NCI-H1436 treated with DMSO at 0.1 percent for 48 hours (cell line): ENCODE measurements around the gene HECW1.
"Not testable (repeated sequence)": the region's sequence is repeated elsewhere in the genome, so short reads cannot be mapped to it uniquely, and the experiment has no call there.

Experiments
- DNase-seq: peaks from one replicate; lab custom pipeline; 2025; lab: John Stamatoyannopoulos, UW

HECW1 gene

GRCh38 chr7:43112459-43112940 is at the start of gene HECW1:
TSS of gene HECW1 (plus strand) at chr7:43112647. CDS start at chr7:43243906, 131,259 bp downstream.
- DNase-seq = no peak

DNA sequence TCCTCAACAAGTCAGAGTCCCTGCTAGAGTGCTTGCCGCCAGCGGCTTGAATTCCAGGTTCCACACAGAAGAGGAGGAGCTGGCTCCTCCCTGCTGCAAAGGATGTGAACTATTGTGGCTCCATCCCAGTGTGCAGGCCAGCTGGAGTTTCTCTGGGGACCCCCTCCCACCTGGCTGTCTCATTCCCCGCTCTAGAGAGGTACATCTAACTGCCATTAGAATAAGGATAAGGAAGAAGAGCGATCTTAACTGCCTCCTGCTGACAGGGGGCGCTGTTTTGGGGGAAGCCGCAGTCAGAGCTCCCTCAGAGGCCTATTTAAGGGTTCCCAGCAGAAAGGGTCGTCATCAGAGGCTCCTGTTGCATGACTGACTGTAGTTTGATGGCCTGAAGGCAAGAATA is 40.8 kb upstream of the HECW1 start:
- no peak for DNase-seq

- DNase-seq = no peak
These were observed 39.9 kb upstream of the HECW1 start for GRCh38 chr7:43072530-43072929.

DNA sequence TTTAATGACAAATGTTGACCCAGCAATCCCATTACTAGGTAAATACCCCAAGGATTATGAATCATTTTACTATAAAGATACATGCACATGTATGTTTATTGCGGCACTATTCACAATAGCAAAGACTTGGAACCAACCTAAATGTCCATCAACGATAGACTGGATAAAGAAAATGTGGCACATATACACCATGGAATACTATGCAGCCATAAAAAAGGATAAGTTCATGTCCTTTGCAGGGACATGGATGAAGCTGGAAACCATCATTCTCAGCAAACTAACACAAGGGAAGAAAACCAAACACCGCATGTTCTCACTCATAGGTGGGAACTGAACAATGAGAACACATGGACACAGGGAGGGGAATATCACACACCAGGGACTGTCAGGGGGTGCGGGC is 38.6 kb upstream of the HECW1 start:
- DNase-seq = not testable (repeated sequence)

DNA sequence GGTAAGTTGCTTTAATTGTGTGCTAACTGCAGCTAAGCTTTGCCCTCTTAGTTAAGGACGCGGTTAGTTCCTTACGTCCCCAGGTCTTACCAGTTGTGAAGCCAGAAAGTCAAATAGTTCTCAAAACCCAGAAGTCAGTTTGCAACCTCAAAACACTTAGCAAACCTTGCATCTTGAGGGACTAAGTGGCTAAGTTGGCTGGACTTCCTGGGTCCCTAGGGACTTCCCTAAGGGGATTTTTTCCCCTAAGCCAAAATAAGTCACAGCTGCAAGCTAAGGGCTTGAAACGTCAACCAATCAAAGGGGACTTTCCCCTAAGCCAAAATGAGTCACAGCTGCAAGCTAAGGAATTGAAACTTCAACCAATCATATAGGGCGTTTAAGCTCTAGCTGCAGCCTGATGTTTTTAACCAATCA is 36.2 kb upstream of the HECW1 start:
- DNase-seq = no peak

DNA sequence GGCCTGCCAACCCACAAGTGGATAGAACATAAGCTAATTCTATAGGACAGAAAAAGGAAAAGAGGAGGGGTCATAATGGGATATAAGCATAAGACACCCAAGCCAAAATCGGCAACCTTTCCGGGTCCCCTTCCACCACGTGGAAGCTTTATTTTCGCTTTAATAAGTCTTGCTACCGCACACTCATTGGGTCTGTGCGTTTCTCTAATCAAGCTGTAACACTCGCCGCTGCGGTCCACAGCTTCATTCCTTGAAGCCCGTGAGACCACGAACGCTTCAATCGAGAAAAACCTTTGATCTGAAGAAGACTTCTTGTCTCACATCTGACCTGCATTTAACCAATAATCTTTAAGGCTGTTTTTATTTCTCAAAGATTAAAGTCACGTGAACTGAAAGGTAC is 35.8 kb upstream of the HECW1 start:
- DNase-seq = no peak

DNA sequence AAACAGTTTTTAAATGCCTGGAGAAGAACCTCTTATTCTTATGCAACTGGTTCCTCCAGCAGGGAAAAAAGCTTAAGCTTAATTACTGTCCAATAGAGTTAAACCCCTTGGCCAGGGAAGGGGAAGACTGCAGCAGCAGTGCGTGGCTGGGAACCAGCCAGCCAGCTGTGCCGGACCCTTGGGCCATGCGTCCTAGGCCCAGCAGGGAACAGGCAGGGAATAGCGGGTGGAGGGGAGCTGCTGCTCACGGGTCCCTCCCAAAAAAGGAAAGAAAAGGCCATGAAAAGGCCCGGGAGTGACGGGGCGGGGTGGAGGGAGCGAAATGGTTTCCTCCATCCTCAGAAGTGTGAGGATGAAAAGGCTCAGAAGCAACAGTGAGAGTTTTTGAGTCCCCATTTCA is 35.2 kb upstream of the HECW1 start:
- no peak for DNase-seq

- no peak for DNase-seq
These were observed 34.6 kb upstream of the HECW1 start for GRCh38 chr7:43077732-43078391.

GRCh38 chr7:43078794-43079193 is 33.7 kb upstream of the HECW1 start:
- no peak for DNase-seq

- no peak for DNase-seq
These were observed 30.8 kb upstream of the HECW1 start for GRCh38 chr7:43081603-43082002.

- no peak for DNase-seq
These were observed 29.3 kb upstream of the HECW1 start for GRCh38 chr7:43083106-43083505.

DNA sequence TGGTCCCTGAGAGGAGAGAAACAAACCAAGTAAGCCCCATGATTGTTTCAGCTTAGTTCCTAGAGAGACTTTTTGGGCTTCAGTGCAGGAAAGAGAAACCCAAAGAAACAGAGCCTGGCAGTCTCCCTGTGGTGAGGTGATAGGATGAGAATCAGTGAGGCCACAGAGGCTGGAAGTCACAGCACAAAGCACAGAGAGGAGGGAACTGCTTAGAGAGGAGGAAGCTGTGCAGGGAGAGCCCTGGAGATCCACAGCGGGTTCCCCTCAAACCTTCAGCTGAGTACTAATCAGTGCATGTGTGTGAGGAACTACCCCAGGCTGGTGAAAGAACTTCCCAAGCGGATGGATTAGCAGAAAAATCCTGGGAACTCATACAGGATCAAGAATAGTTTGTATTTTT is 27.4 kb upstream of the HECW1 start:
- DNase-seq = no peak

- DNase-seq = no peak
These were observed 26.5 kb upstream of the HECW1 start for GRCh38 chr7:43085992-43086391.

DNA sequence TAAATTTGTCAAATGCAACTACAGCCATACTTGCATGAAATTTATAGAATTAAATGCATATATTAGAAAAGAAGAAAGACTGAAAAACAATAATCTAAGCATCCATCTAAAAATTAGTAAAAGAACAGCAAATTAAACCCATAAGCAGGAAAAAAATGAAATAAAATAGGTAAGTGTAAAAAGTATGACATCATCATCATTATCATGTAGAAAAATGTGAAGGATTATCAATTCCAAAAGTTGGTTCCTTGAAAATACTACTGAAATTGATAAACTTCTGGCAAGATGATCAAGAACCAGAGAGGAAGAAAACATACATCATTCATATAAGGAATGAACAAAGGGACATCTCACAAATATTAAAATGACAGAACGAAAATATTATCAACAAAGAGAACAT is 19.6 kb upstream of the HECW1 start:
- no peak for DNase-seq

GRCh38 chr7:43096875-43097274 is 15.6 kb upstream of the HECW1 start:
- DNase-seq = no peak

- DNase-seq = no peak
These were observed 12.7 kb upstream of the HECW1 start for GRCh38 chr7:43099750-43100149.

DNA sequence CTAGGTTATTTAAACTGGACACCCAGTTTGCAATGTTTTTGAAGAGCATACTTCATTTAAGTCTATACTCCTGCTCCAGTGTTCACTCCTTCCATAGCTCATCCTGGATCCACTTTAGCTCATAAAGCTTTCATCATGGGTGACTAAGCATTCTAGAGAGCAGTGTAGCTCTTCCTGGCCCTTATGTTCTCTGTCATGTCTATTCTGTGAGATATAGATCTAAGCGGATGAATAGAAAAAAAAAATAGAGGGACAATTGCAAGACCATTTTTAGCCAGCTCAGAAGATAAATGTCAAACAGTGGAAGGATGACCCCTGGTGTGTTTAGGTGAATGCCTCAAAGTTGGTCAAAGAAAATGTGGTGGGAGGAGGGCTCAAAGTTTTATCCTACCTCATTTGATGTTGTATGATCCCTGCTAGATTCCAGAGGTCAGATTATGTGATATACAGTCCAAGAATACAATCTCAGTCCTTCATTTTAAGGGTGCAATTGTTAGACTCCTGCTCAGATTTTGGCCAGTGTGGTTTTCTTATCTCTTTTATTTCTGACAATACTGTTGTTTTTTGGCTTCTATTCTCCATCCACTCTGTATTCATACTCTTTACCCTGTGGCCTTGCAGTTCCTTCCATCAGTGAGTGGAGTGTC is 7.5 kb upstream of the HECW1 start:
- no peak for DNase-seq

DNA sequence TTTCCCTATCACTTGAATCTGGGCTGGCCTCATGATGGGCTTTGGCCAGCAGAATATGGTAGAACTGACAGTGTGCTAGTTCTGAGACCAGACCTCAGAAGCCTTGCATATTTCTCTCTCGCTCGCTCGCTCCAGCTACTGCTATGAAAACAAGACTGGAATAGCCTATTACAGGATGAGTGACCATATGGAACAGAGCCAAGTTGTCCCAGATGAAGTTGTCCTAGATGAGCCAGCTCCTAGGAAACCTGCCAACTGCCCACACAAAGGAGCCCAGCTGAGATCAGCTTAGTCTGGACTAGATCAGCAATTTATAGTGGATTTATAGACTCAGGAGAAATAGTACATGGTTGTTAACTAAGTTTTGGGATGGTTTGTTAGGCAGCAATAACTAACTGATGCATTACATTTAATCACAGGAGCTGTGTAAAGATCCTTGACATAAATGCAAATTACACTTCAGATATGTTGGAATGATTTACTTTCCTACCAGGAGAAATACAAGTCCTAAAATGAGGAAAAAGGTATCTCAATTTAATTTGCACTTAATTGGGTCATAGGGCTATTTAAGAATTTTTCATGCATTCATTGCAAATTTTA is 6.8 kb upstream of the HECW1 start:
- DNase-seq = no peak

DNA sequence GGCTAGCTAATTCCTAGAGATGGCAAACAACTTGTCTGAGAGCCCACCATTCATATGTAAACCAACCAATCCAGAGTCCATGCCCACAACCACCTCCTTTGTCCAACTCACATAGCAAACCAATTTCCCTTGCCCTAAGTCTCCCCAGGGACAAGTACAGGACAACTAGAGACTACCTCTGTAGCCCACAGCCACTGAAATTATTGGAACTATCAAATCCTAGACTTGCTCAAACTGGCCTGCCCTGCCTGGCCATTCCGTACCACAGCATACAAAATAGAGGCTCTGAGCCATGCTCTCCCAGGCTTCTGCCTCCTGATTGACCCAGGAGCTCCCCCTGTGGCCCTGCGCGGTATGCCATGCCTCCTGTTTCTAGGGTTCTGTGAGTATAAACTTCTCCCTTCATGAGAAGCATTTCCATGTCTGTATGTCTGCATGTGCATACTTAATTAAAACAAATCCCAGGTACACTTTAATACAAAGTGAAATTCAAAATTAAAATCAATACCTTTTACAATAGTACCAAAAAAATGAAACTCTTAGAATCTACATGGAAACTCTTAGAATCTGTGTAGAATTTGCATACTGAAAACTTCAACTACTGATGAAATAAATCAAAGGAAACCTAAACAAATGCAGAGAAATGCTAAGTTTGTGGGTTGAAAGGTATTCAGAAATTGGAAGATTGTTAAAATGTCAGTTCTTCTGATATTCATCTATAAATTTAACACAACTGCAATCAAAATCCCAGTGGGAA is 4.0 kb upstream of the HECW1 start:
- DNase-seq = no peak

GRCh38 chr7:43110791-43111535 is 1.5 kb upstream of the HECW1 start:
- DNase-seq = no peak

DNA sequence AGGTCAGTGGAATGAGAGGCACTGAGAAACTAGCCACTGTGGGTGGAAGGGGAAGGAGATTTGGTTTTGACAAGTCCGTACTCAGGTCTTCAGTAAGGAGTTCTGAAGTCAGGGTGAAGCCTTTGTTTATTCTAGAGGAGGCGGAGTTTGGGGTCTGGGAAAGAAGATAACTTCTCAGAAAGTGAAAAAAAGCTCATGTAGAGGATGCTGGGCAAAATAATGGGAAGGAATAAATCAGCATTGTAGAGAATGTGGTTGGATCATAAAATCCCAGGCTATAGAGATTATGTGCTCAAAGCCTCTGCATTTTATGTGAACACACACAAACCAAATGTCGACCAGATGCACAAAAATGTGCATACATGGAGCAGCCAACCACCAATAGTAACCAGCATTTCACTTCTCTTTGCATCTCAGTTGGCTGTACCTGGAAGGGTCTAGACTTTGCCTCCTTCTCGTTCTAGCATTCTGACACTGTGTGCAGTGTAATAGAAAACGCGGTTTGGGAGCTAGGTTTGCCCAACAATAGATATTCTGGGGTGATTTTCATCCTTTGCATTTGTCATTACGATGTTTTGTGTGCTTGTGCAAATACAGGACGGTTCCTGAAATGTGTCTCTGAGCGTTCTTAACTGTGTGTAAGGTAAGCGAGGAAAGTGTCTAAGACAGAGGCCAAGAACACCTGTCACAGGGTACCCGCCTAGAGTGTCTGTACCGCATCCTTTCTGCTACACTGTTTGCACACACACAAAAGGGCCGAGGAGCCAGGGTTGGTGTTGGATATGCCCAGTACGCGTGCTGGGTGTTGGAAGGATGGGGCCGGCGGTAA is 603 bp upstream of the HECW1 start:
- no peak for DNase-seq
